CD14-positive monocyte (primary cell): ENCODE data around the gene TSHZ2. TPM values are rescaled to one million over a fixed set of nuclear protein-coding genes. Genes with fewer than 3 reads are reported as not detected.
"Not testable (repeated sequence)": the region's sequence is repeated elsewhere in the genome, so short reads cannot be mapped to it uniquely, and the experiment has no call there.

ENCODE experiments used
- DNase-seq, 3 donors: peaks; one replicate each; pipeline ENCODE4 v3.0.0-alpha.2; 2011 to 2022
- H2AFZ ChIP-seq: 2 replicates; pipeline ENCODE4 v1.6.0; 2012; ENCODE audit warnings: mild to moderate bottlenecking, low read depth, low read length, inconsistent platforms; ENCODE audit not compliant: insufficient read depth, poor library complexity, severe bottlenecking
- H3K27ac ChIP-seq, 2 donors: 1 replicate in 1 of 2; 2 replicates in 1 of 2; pipeline ENCODE4 v1.5.1; 2012 to 2013; ENCODE audit warnings: low read length in 2 of 2, control low read depth in 1 of 2, inconsistent platforms in 1 of 2, low read depth in 1 of 2, mild to moderate bottlenecking in 1 of 2
- H3K27me3 ChIP-seq, 2 donors: one replicate each; pipeline versions ENCODE4 v1.6.0 to v1.6.1; 2011 to 2013; ENCODE audit warnings: low read length in 2 of 2; ENCODE audit not compliant: control insufficient read depth in 2 of 2, insufficient read depth in 2 of 2
- H3K36me3 ChIP-seq, 2 donors: replicated peaks in 1 of 2; 1 replicate in 1 of 2; 2 replicates in 1 of 2; pipeline versions ENCODE4 v1.5.1 to v1.6.1; 2012 to 2013; ENCODE audit warnings: low read length in 2 of 2, control low read depth in 1 of 2, inconsistent platforms in 1 of 2, mild to moderate bottlenecking in 1 of 2; ENCODE audit not compliant: insufficient read depth in 2 of 2, control insufficient read depth in 1 of 2
- H3K4me1 ChIP-seq, 2 donors: 1 replicate in 1 of 2; 2 replicates in 1 of 2; pipeline versions ENCODE4 v1.5.1 to v1.6.1; 2012 to 2013; ENCODE audit warnings: low read length in 2 of 2, control low read depth in 1 of 2, inconsistent platforms in 1 of 2, mild to moderate bottlenecking in 1 of 2, moderate library complexity in 1 of 2; ENCODE audit not compliant: insufficient read depth in 2 of 2, control insufficient read depth in 1 of 2
- H3K4me2 ChIP-seq: replicated peaks from 2 replicates; pipeline ENCODE3; 2012; ENCODE audit warnings: low read length, moderate library complexity, mild to moderate bottlenecking; ENCODE audit not compliant: poor library complexity, severe bottlenecking; ENCODE audit errors: extremely low read depth
- H3K4me3 ChIP-seq, 3 experiments: fragments of 200-600 bp in 1 of 3; sonication (generic) in 1 of 3; replicated peaks in 1 of 3; 1 replicate in 2 of 3; 2 replicates in 1 of 3; pipeline ENCODE4 v1.5.1; 2011 to 2013; ENCODE audit warnings: low read length in 3 of 3, mild to moderate bottlenecking in 3 of 3, control low read depth in 2 of 3, low read depth in 2 of 3, inconsistent platforms in 1 of 3, moderate library complexity in 1 of 3
- H3K79me2 ChIP-seq: 2 replicates; pipeline ENCODE4 v1.6.0; 2012; ENCODE audit warnings: mild to moderate bottlenecking, control low read depth, inconsistent platforms, low read length, moderate library complexity; ENCODE audit not compliant: insufficient read depth
- H3K9ac ChIP-seq: 2 replicates; pipeline ENCODE4 v1.6.0; 2017; ENCODE audit warnings: low read length, mild to moderate bottlenecking; ENCODE audit not compliant: insufficient read depth, poor library complexity, severe bottlenecking
- H3K9me3 ChIP-seq, 2 donors: replicated peaks in 1 of 2; 1 replicate in 1 of 2; 2 replicates in 1 of 2; pipeline versions ENCODE4 v1.5.1 to v1.6.1; 2012 to 2013; ENCODE audit warnings: low read length in 2 of 2, control low read depth in 1 of 2; ENCODE audit not compliant: control insufficient read depth in 1 of 2, insufficient read depth in 1 of 2
- H4K20me1 ChIP-seq: 2 replicates; pipeline ENCODE4 v1.6.0; 2012; ENCODE audit warnings: mild to moderate bottlenecking, low read length, control low read depth, moderate library complexity; ENCODE audit not compliant: insufficient read depth
- H3K27ac Mint-ChIP-seq, 7 donors: one replicate each; pipeline ENCODE4 v1.8.0; 2020; ENCODE audit warnings: mild to moderate bottlenecking in 7 of 7, mixed read lengths in 7 of 7, moderate library complexity in 6 of 7, inconsistent platforms in 2 of 7
- H3K27me3 Mint-ChIP-seq, 3 donors: one replicate each; pipeline ENCODE4 v1.8.0; 2021 to 2022; ENCODE audit warnings: low read depth in 3 of 3, mild to moderate bottlenecking in 3 of 3, mixed read lengths in 3 of 3, moderate library complexity in 3 of 3, inconsistent platforms in 1 of 3
- H3K36me3 Mint-ChIP-seq, 2 donors: one replicate each; pipeline ENCODE4 v1.8.0; 2020; ENCODE audit warnings: mixed read lengths in 2 of 2, inconsistent platforms in 1 of 2, mild to moderate bottlenecking in 1 of 2
- H3K4me1 Mint-ChIP-seq: one replicate; pipeline ENCODE4 v1.8.0; 2020; ENCODE audit warnings: mild to moderate bottlenecking, mixed read lengths
- H3K4me3 Mint-ChIP-seq, 2 donors: one replicate each; pipeline ENCODE4 v1.8.0; 2020; ENCODE audit warnings: mild to moderate bottlenecking in 2 of 2, mixed read lengths in 2 of 2, moderate library complexity in 1 of 2
- H3K9me3 Mint-ChIP-seq, 7 donors: one replicate each; pipeline ENCODE4 v1.8.0; 2020 to 2022; ENCODE audit warnings: mixed read lengths in 7 of 7, mild to moderate bottlenecking in 6 of 7, moderate library complexity in 6 of 7, inconsistent platforms in 2 of 7
- WGBS: methylation state at CpG from one replicate; pipeline ENCODE4 v1.1.5; 2013; ENCODE audit warnings: missing lambda C conversion rate; ENCODE audit not compliant: insufficient coverage; 5-methylcytosine and 5-hydroxymethylcytosine counted together
- intact Hi-C, 2 donors: fragments of 100-400 bp; cut with micrococcal nuclease; formaldehyde crosslinking; loops; one replicate each; pipeline versions ENCODE4 v1.15.0 to v1.15.1; 2023
- polyA plus RNA-seq, 3 donors: library from polyadenylated mRNA; depleted of rRNA in 1 of 3; unstranded in 2 of 3; stranded (reverse) in 1 of 3; fragments of 300-500 nt in 2 of 3; fragments of >200 nt in 1 of 3; fragmentation: Illumina TruSeq in 2 of 3; gene quantifications; 1 replicate in 2 of 3; 2 replicates in 1 of 3; pipeline ENCODE4 v1.2.3, GENCODE V29; 2012 to 2021
- TF ChIP-seq, protein P1 (sequence below): fragments of 200-600 bp; IDR thresholded peaks from one replicate; pipeline ENCODE4 v1.8.0; 2022; ENCODE audit warnings: antibody characterized with exemption, mild to moderate bottlenecking

The TSHZ2 gene
- polyA plus RNA-seq, 3 donors, result not detected

DNA sequence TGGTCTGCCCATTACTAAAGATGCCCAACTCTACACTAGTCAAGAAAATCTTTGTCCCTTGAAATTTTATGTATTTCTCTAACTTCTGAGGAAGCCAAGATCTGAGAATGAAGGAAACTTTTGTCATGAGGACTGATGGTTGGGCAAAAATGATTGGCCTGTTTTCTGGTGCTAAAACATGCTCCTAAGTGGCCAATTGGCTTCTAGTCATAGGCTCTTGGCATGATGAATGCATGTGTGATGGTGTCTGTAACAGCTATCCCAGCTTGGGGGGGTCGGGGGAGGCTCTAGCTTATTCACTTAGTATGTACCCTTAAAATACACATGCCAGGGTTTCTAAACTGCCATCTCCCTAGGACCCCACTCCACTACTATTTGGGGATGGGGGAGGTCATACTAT lies 392.9 kb downstream of the TSHZ2 start:
- Mint-ChIP-seq H3K4me3 (no peak overlapping the region), H3K9me3 (peaks cover 0 to 2% (median 0%) of the 10 kb centered on the region in 7 donors), H3K27me3 (peaks cover 2 to 9% (median 2%) of the 10 kb centered on the region in 3 donors), H3K27ac (no peak overlapping the region), H3K36me3 (no peaks in the 10 kb centered on the region), H3K4me1 (no peaks in the 10 kb centered on the region)
- no peaks in the 10 kb centered on the region for H3K9me3 ChIP-seq
- H3K4me3 ChIP-seq, result no peak overlapping the region
- TF ChIP-seq, protein P1, sequence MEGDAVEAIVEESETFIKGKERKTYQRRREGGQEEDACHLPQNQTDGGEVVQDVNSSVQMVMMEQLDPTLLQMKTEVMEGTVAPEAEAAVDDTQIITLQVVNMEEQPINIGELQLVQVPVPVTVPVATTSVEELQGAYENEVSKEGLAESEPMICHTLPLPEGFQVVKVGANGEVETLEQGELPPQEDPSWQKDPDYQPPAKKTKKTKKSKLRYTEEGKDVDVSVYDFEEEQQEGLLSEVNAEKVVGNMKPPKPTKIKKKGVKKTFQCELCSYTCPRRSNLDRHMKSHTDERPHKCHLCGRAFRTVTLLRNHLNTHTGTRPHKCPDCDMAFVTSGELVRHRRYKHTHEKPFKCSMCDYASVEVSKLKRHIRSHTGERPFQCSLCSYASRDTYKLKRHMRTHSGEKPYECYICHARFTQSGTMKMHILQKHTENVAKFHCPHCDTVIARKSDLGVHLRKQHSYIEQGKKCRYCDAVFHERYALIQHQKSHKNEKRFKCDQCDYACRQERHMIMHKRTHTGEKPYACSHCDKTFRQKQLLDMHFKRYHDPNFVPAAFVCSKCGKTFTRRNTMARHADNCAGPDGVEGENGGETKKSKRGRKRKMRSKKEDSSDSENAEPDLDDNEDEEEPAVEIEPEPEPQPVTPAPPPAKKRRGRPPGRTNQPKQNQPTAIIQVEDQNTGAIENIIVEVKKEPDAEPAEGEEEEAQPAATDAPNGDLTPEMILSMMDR, result no peak
- H3K79me2 ChIP-seq, result no peaks in the 10 kb centered on the region
- no peaks in the 10 kb centered on the region for H3K36me3 ChIP-seq
- intact Hi-C loops, result no loop called here
- WGBS, result no CpG with 5 or more reads among the region's 1 CpG
- no peak for DNase-seq
- no peaks in the 10 kb centered on the region for H3K4me1 ChIP-seq
- no peak overlapping the region for H3K4me2 ChIP-seq
- no peak overlapping the region for H3K9ac ChIP-seq
- no peaks in the 10 kb centered on the region for H4K20me1 ChIP-seq
- H2AFZ ChIP-seq, result no peak overlapping the region
- no peak overlapping the region for H3K27ac ChIP-seq
- no peaks in the 10 kb centered on the region for H3K27me3 ChIP-seq

DNA sequence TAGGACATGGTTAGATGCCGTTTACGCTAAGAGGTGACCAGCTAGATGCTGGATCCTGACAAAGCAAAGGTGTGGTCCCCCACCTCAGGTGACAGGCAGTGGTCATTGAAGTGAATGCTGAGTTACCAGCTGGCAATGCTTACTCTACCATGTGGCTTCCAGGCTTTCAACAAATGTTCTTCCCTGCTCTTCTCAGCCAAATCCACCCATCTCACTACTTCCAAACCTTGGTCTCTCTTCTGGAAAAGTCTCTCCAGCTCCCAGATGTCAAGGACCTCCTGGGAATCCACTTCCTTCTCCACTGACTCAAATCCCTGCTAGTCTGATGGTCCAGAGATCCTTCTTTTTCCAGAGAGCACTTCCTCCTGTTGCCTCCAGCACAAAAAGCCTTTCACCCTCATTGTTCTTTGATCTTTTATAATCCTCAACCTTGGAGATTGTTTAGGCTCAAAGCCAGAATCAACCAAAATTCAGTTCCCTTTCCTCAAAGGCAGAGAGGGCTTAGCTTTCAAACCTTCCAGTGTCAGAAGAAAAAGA lies 393.4 kb downstream of the TSHZ2 start:
- peaks cover 0 to 2% (median 0%) of the 10 kb centered on the region in 7 donors for H3K9me3 Mint-ChIP-seq
- H3K9ac ChIP-seq, result no peak overlapping the region
- DNase-seq, result no peak
- H3K27ac Mint-ChIP-seq, result no peak overlapping the region
- H3K27me3 ChIP-seq, result no peaks in the 10 kb centered on the region
- no peak overlapping the region for H3K4me3 ChIP-seq
- no CpG with 5 or more reads among the region's 2 CpGs for WGBS
- TF ChIP-seq, protein P1, result no peak
- H3K4me2 ChIP-seq, result no peak overlapping the region
- H3K4me1 ChIP-seq, result no peaks in the 10 kb centered on the region
- no peaks in the 10 kb centered on the region for H3K9me3 ChIP-seq
- no peaks in the 10 kb centered on the region for H3K36me3 Mint-ChIP-seq
- H4K20me1 ChIP-seq, result no peaks in the 10 kb centered on the region
- H3K27me3 Mint-ChIP-seq, result peaks cover 2 to 9% (median 2%) of the 10 kb centered on the region in 3 donors
- H2AFZ ChIP-seq, result no peak overlapping the region
- intact Hi-C loops, result no loop called here
- no peaks in the 10 kb centered on the region for H3K4me1 Mint-ChIP-seq
- H3K4me3 Mint-ChIP-seq, result no peak overlapping the region
- H3K27ac ChIP-seq, result no peak overlapping the region
- no peaks in the 10 kb centered on the region for H3K36me3 ChIP-seq
- no peaks in the 10 kb centered on the region for H3K79me2 ChIP-seq

DNA sequence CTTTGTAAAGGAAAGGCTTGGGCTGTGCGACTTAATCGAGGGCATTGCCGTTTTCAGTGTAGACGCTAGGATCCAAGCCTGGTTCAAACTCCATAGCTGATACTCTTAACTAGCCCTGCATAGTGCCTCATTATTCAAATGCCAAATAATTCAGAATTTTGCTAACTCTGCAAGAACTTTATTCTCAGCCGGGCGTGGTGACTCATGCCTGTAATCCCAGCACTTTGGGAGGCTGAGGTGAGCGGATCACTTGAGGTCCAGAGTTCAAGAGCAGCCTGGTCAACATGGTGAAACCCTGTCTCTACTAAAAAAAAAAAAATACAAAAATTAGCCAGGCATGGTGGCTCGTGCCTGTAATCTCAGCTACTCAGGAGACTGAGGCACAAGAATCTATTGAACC lies 394.8 kb downstream of the TSHZ2 start:
- H3K27me3 Mint-ChIP-seq, H3K36me3 Mint-ChIP-seq, H3K9ac ChIP-seq, H3K4me3 ChIP-seq, H3K4me1 ChIP-seq, intact Hi-C loops, H3K27ac ChIP-seq, H3K27me3 ChIP-seq, H3K27ac Mint-ChIP-seq, H3K4me2 ChIP-seq, DNase-seq, H3K4me3 Mint-ChIP-seq, H3K79me2 ChIP-seq, H3K36me3 ChIP-seq, H3K9me3 ChIP-seq, H4K20me1 ChIP-seq, H3K9me3 Mint-ChIP-seq, H3K4me1 Mint-ChIP-seq, H2AFZ ChIP-seq: not testable (repeated sequence)
- 98% methylated on average over 8 of the region's 8 CpGs for WGBS
